ENCODE data around the gene MYCBPAP. TPM values are rescaled to one million over a fixed set of nuclear protein-coding genes. Genes with fewer than 3 reads are reported as not detected.

The MYCBPAP gene
- total RNA-seq, 1 experiment from 2014 or later, result 0.52 TPM

DNA sequence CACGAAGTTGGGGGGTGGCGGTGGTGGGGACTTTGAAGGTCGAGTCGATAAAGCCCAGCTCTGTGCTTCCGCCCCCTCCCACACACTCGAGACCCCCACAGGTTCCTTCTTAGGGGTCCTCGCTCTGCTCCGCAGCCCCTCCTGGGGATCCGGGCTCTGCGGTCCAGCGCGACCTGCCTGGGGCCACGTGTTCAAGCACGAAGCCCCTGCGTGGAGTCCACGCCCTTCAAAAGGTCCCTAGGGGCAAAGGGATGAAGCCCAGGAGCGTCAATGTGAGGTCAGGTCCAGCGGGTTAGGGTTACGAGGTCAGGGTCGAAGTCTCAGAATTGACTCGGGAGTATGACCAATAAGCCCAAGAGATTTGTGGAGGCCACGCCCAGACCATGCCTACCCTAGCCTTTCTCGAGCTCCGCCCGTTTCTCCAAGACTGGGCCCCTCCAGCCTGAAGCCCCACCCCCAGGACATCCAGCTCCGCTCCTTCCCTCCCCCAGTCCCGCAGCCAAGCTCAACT is 51.5 kb downstream of the MYCBPAP start:
- H3K27me3 Mint-ChIP-seq (ENCODE audit: unreplicated experiment), result peaks cover 73% of the 10 kb centered on the region
- H3K9me3 Mint-ChIP-seq (ENCODE audit: low read depth, unreplicated experiment), result no peaks in the 10 kb centered on the region
- TF ChIP-seq, protein P1, sequence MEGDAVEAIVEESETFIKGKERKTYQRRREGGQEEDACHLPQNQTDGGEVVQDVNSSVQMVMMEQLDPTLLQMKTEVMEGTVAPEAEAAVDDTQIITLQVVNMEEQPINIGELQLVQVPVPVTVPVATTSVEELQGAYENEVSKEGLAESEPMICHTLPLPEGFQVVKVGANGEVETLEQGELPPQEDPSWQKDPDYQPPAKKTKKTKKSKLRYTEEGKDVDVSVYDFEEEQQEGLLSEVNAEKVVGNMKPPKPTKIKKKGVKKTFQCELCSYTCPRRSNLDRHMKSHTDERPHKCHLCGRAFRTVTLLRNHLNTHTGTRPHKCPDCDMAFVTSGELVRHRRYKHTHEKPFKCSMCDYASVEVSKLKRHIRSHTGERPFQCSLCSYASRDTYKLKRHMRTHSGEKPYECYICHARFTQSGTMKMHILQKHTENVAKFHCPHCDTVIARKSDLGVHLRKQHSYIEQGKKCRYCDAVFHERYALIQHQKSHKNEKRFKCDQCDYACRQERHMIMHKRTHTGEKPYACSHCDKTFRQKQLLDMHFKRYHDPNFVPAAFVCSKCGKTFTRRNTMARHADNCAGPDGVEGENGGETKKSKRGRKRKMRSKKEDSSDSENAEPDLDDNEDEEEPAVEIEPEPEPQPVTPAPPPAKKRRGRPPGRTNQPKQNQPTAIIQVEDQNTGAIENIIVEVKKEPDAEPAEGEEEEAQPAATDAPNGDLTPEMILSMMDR (IDR thresholded peaks at IDR 0.05; ENCODE audit: unreplicated experiment), result no peak
- BruUV-seq (replicated peaks), result no TSS peak
- H3K36me3 Mint-ChIP-seq (ENCODE audit: insufficient read depth, unreplicated experiment), result peaks cover under 1% of the 10 kb centered on the region
- DNase-seq, result peak; percentile 41
- intact Hi-C loops (cut with micrococcal nuclease; ENCODE audit: unreplicated experiment), result no loop called here
- no peak overlapping the region for H3K27ac Mint-ChIP-seq (ENCODE audit: unreplicated experiment)
- CTCF ChIA-PET, result interaction anchor here (0.9 to 2.1 kb wide), 3 partner anchors 9 to 133 kb away, joined by 3 to 8 read pairs (median 4); partner anchors contain the start of gene SPATA20
- peak overlapping the region; percentile 61 for H3K4me3 Mint-ChIP-seq (ENCODE audit: low read depth, unreplicated experiment)
- peaks cover 7% of the 10 kb centered on the region for H3K4me1 Mint-ChIP-seq (ENCODE audit: low read depth, unreplicated experiment)

GRCh38 chr17:50560185-50560824 is 52.1 kb downstream of the MYCBPAP start, which contains the start of gene CACNA1G:
TSS of gene CACNA1G (plus strand) at chr17:50560715. CDS start at chr17:50561460, 745 bp downstream.
- no TSS peak for BruUV-seq (replicated peaks)
- intact Hi-C loops (cut with micrococcal nuclease; ENCODE audit: unreplicated experiment), result no loop called here
- DNase-seq, result peak; percentile 96
- no peak within 1 kb of the TSS for H3K27ac Mint-ChIP-seq (ENCODE audit: unreplicated experiment)
- TF ChIP-seq, protein P1 (IDR thresholded peaks at IDR 0.05; ENCODE audit: unreplicated experiment), result no peak
- peaks cover 5% of the 10 kb centered on the region for H3K36me3 Mint-ChIP-seq (ENCODE audit: insufficient read depth, unreplicated experiment)
- H3K9me3 Mint-ChIP-seq (ENCODE audit: low read depth, unreplicated experiment), result no peaks in the 10 kb centered on the region
- CTCF ChIA-PET, result interaction anchor here (0.6 to 2.9 kb wide), 6 partner anchors 9 to 133 kb away, joined by 3 to 8 read pairs (median 4); partner anchors contain the start of gene SPATA20
- peaks cover 79% of the 10 kb centered on the region for H3K27me3 Mint-ChIP-seq (ENCODE audit: unreplicated experiment)
- peaks cover 12% of the 10 kb centered on the region for H3K4me1 Mint-ChIP-seq (ENCODE audit: low read depth, unreplicated experiment)
- peak within 1 kb of the TSS; percentile 61 for H3K4me3 Mint-ChIP-seq (ENCODE audit: low read depth, unreplicated experiment)

DNA sequence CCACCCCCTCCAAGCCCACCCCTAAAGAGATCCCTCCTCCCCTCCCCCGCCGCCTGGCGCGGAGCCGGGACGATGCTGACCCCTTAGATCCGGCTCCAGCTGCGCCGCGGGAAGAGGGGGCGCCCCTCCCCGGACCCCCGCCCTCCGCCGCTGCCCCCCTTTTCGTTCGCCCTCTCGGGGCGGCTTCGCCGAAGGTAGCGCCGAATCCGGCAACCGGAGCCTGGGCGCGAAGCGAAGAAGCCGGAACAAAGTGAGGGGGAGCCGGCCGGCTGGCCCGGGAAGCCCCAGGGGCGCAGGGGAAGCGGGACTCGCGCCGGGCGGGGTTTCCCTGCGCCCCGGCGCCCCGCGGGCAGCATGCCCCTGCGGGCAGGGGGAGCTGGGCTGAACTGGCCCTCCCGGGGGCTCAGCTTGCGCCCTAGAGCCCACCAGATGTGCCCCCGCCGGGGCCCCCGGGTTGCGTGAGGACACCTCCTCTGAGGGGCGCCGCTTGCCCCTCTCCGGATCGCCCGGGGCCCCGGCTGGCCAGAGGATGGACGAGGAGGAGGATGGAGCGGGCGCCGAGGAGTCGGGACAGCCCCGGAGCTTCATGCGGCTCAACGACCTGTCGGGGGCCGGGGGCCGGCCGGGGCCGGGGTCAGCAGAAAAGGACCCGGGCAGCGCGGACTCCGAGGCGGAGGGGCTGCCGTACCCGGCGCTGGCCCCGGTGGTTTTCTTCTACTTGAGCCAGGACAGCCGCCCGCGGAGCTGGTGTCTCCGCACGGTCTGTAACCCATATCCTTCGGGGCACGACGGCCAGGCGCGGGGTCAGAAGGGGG is 52.9 kb downstream of the MYCBPAP start:
- H3K4me1 Mint-ChIP-seq (ENCODE audit: low read depth, unreplicated experiment), result peaks cover 13% of the 10 kb centered on the region
- intact Hi-C loops (cut with micrococcal nuclease; ENCODE audit: unreplicated experiment), result no loop called here
- no peak overlapping the region for H3K27ac Mint-ChIP-seq (ENCODE audit: unreplicated experiment)
- no peak for DNase-seq
- peaks cover 5% of the 10 kb centered on the region for H3K36me3 Mint-ChIP-seq (ENCODE audit: insufficient read depth, unreplicated experiment)
- peak overlapping the region; percentile 61 for H3K4me3 Mint-ChIP-seq (ENCODE audit: low read depth, unreplicated experiment)
- BruUV-seq (replicated peaks), result no TSS peak
- H3K9me3 Mint-ChIP-seq (ENCODE audit: low read depth, unreplicated experiment), result no peaks in the 10 kb centered on the region
- TF ChIP-seq, protein P1 (IDR thresholded peaks at IDR 0.05; ENCODE audit: unreplicated experiment), result no peak
- CTCF ChIA-PET, result interaction anchor here (0.6 to 2.9 kb wide), 9 partner anchors 9 to 132 kb away, joined by 3 to 8 read pairs (median 3); partner anchors contain the start of gene SPATA20
- peaks cover 87% of the 10 kb centered on the region for H3K27me3 Mint-ChIP-seq (ENCODE audit: unreplicated experiment)

- DNase-seq, result no peak
- peaks cover 93% of the 10 kb centered on the region for H3K27me3 Mint-ChIP-seq (ENCODE audit: unreplicated experiment)
- peak overlapping the region; percentile 61 for H3K4me3 Mint-ChIP-seq (ENCODE audit: low read depth, unreplicated experiment)
- H3K27ac Mint-ChIP-seq (ENCODE audit: unreplicated experiment), result no peak overlapping the region
- CTCF ChIA-PET, result interaction anchor here (0.7 to 2.9 kb wide), 7 partner anchors 9 to 67 kb away, joined by 3 to 8 read pairs (median 4); no protein-coding TSS in a partner anchor
- intact Hi-C loops (cut with micrococcal nuclease; ENCODE audit: unreplicated experiment), result no loop called here
- no peaks in the 10 kb centered on the region for H3K9me3 Mint-ChIP-seq (ENCODE audit: low read depth, unreplicated experiment)
- TF ChIP-seq, protein P1 (IDR thresholded peaks at IDR 0.05; ENCODE audit: unreplicated experiment), result no peak
- peaks cover 5% of the 10 kb centered on the region for H3K36me3 Mint-ChIP-seq (ENCODE audit: insufficient read depth, unreplicated experiment)
- no TSS peak for BruUV-seq (replicated peaks)
- H3K4me1 Mint-ChIP-seq (ENCODE audit: low read depth, unreplicated experiment), result peaks cover 13% of the 10 kb centered on the region
Measured at GRCh38 chr17:50561746-50562141, 53.5 kb downstream of the MYCBPAP start.
